Pancreas (tissue), 10 donors: ENCODE measurements around the gene KRT71. TPM values are rescaled to one million over a fixed set of nuclear protein-coding genes. Genes with fewer than 3 reads are reported as not detected.

Experiments
- ATAC-seq, 4 donors: fragments of 200-7000 bp; cut with Tn5 transposase; one replicate each; pipeline versions ENCODE4 v1.8.0 to v1.9.1; 2020; ENCODE audit warnings: mild to moderate bottlenecking in 4 of 4, moderate library complexity in 4 of 4
- DNase-seq, 6 donors: peaks; one replicate each; pipeline ENCODE4 v3.0.0-alpha.2; 2020
- FAIRE-seq: peaks from 2 replicates; lab custom pipeline; 2012; peaks lifted over from hg19 to GRCh38; lab: Jason Lieb, UNC
- H3K27ac ChIP-seq, 4 donors: fragments of 200-600 bp; sonication (generic); 1 replicate in 3 of 4; 2 replicates in 1 of 4; pipeline versions ENCODE4 v1.5.0 to v1.8.0; 2020
- H3K27me3 ChIP-seq, 4 donors: fragments of 200-600 bp; one replicate each; pipeline ENCODE4 v1.8.0; 2021
- H3K36me3 ChIP-seq, 3 donors: fragments of 200-600 bp; sonication (generic) in 1 of 3; one replicate each; pipeline versions ENCODE4 v1.5.0 to v1.8.0; 2020 to 2021
- H3K4me1 ChIP-seq, 3 donors: fragments of 200-600 bp; one replicate each; pipeline ENCODE4 v1.8.0; 2021
- H3K4me3 ChIP-seq, 4 donors: fragments of 200-600 bp; sonication (generic) in 2 of 4; one replicate each; pipeline versions ENCODE4 v1.5.0 to v1.8.0; 2020 to 2021
- H3K9me3 ChIP-seq, 4 donors: fragments of 200-600 bp; one replicate each; pipeline ENCODE4 v1.8.0; 2021
- WGBS, 2 donors: extraction: QIAGEN DNeasy Blood & Tissue Kit; methylation state at CpG; one replicate each; pipeline ENCODE4 v1.1.7; 2013; 5-methylcytosine and 5-hydroxymethylcytosine counted together
- intact Hi-C, 3 donors: fragments of 100-400 bp; cut with DNase I; formaldehyde crosslinking; loops; one replicate each; pipeline versions ENCODE4 v1.11.1 to v1.14.2; 2022
- polyA plus RNA-seq, 2 donors: library from polyadenylated mRNA; stranded (reverse); fragments of 200-250 nt; gene quantifications; one replicate each; pipeline ENCODE4 v1.2.3, GENCODE V29; 2013
- total RNA-seq, 6 donors: library from RNA; stranded (reverse); fragmentation: NEBNext Ultra II Directional in 4 of 6; extraction: Animal tissue kit (Norgen Biotek cat#: 25700) in 4 of 6; gene quantifications; one replicate each; pipeline versions ENCODE4 v1.2.1 to v1.2.4, GENCODE V29; 2021 to 2023
- TF ChIP-seq, protein P1 (sequence below), 4 donors: fragments of 200-600 bp; sonication (generic) in 3 of 4; IDR thresholded peaks; one replicate each; pipeline versions ENCODE4 v1.5.0 to v1.8.0; 2021; ENCODE audit warnings: antibody characterized with exemption in 4 of 4
- donor health status: healthy with polysubstance abuse.
- donor health status: DM: no; HTN: no; CAD: no; lungs with moderate emphysema.
- donor health status: DM: no; HTN: no; CAD: no.
- donor health status: control.
- donor health status: control.
- donor health status: Bipolar disorder and iron deficiency.
- donor health status: DM: yes; HTN: yes; CAD: no.
- donor health status: DM: no; HTN: no; CAD: no.
- donor health status: DM: no; HTN: no; CAD: no.
- donor health status: DM: yes; HTN: yes; CAD: no.

Gene KRT71
- total and polyA plus RNA-seq, 8 donors: not detected

GRCh38 chr12:52575256-52575655 lies 22.3 kb upstream of the KRT71 start:
- Histone ChIP-seq H3K9me3 (no peaks in the 10 kb centered on the region), H3K4me3 (no peak overlapping the region), H3K27ac (no peak overlapping the region), H3K27me3 (no peaks in the 10 kb centered on the region), H3K36me3 (no peaks in the 10 kb centered on the region), H3K4me1 (no peaks in the 10 kb centered on the region)
- no peak for ATAC-seq
- WGBS, 2 donors: 85 to 92% methylated on average over 9 of the region's 9 CpGs
- no peak for FAIRE-seq
- intact Hi-C loops: loop anchor here in 1 of 3 donors (10.0 kb wide), 1 partner anchor 190 kb away; the partner anchor contains the start of gene KRT84
- TF ChIP-seq, protein P1, sequence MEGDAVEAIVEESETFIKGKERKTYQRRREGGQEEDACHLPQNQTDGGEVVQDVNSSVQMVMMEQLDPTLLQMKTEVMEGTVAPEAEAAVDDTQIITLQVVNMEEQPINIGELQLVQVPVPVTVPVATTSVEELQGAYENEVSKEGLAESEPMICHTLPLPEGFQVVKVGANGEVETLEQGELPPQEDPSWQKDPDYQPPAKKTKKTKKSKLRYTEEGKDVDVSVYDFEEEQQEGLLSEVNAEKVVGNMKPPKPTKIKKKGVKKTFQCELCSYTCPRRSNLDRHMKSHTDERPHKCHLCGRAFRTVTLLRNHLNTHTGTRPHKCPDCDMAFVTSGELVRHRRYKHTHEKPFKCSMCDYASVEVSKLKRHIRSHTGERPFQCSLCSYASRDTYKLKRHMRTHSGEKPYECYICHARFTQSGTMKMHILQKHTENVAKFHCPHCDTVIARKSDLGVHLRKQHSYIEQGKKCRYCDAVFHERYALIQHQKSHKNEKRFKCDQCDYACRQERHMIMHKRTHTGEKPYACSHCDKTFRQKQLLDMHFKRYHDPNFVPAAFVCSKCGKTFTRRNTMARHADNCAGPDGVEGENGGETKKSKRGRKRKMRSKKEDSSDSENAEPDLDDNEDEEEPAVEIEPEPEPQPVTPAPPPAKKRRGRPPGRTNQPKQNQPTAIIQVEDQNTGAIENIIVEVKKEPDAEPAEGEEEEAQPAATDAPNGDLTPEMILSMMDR (IDR thresholded peaks at IDR 0.05): no peak
- no peak for DNase-seq

DNA sequence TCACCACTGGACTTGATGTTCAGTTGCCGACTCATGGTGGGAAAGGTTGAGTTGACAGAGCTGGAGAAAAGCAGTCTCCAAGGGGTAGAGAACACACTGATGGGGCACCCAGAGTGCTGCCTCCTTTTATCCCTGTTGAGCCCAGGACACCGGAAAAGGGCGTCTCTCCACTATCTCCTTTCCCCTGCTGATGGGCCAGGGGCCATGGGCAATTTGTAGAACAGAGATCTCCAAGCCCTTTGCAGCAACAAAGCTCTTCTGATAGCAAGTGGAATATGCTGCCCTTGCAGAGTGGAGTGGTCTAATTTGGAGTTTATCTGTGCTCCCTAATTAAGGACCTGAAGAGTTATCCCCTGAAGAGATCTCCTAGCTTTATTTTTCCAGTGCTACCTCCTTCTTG lies 20.8 kb upstream of the KRT71 start, which contains the start of gene KRT74:
TSS of gene KRT74 (minus strand) at position 101 of the 400 bp plus-strand sequence. CDS start at position 35, 66 bp downstream.
- Histone ChIP-seq H3K27ac (no peak within 1 kb of the TSS), H3K36me3 (no peaks in the 10 kb centered on the region), H3K9me3 (no peaks in the 10 kb centered on the region), H3K27me3 (no peaks in the 10 kb centered on the region), H3K4me1 (no peaks in the 10 kb centered on the region), H3K4me3 (no peak within 1 kb of the TSS)
- TF ChIP-seq, protein P1 (IDR thresholded peaks at IDR 0.05): no peak
- no peak for FAIRE-seq
- 68 to 71% methylated on average over 3 of the region's 3 CpGs for WGBS, 2 donors
- no peak for ATAC-seq
- DNase-seq: no peak
- intact Hi-C loops: loop anchor here in 1 of 3 donors (10.0 kb wide), 1 partner anchor 189 kb away; the partner anchor contains the start of gene KRT84

- 87 to 89% methylated on average over 15 of the region's 15 CpGs for WGBS, 2 donors
- intact Hi-C loops: loop anchor here in 1 of 3 donors (10.0 kb wide), 1 partner anchor 189 kb away; the partner anchor contains the start of gene KRT84
These were observed 20.4 kb upstream of the KRT71 start for GRCh38 chr12:52573306-52573705.

DNA sequence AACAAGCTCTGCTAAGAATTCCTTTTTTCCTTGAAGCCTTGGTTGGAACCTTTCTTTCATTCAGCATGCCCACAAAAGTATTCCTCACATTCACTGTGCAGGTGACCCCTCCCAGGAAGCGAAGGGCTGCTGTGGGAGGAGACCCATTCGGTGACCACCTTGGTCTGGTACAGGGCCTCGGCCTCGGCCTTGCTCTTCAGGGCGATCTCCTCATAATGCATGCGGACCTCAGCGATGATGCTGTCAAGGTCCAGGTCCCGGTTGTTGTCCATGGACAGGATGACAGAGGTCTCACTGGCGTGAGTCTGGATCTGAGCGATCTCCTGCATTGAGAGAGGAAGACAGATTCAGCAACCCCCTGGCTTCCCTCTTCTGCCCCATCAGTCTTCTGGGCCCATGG lies 17.6 kb upstream of the KRT71 start:
- no peaks in the 10 kb centered on the region for H3K9me3 ChIP-seq
- no peaks in the 10 kb centered on the region for H3K36me3 ChIP-seq
- no peaks in the 10 kb centered on the region for H3K4me1 ChIP-seq
- intact Hi-C loops: loop anchor here in 1 of 3 donors (10.0 kb wide), 1 partner anchor 186 kb away; the partner anchor contains the start of gene KRT84
- no peak overlapping the region for H3K4me3 ChIP-seq
- no peaks in the 10 kb centered on the region for H3K27me3 ChIP-seq
- 83 to 87% methylated on average over 10 of the region's 10 CpGs for WGBS, 2 donors
- TF ChIP-seq, protein P1 (IDR thresholded peaks at IDR 0.05): no peak
- FAIRE-seq: no peak
- no peak for ATAC-seq
- DNase-seq: no peak
- no peak overlapping the region for H3K27ac ChIP-seq

More at GRCh38 chr12:52573306-52573705, 20.4 kb upstream of the KRT71 start:
- Histone ChIP-seq H3K27me3 (no peaks in the 10 kb centered on the region), H3K4me3 (no peak overlapping the region), H3K36me3 (no peaks in the 10 kb centered on the region), H3K27ac (no peak overlapping the region), H3K9me3 (no peaks in the 10 kb centered on the region), H3K4me1 (no peaks in the 10 kb centered on the region)
- no peak for FAIRE-seq
- ATAC-seq: no peak
- TF ChIP-seq, protein P1 (IDR thresholded peaks at IDR 0.05): no peak
- no peak for DNase-seq

GRCh38 chr12:52568111-52568510 lies 15.2 kb upstream of the KRT71 start:
- WGBS, 2 donors: 87% methylated on average over 12 of the region's 12 CpGs
- no peak for DNase-seq
- no peaks in the 10 kb centered on the region for H3K27me3 ChIP-seq

More at GRCh38 chr12:52568111-52568510, 15.2 kb upstream of the KRT71 start:
- Histone ChIP-seq H3K9me3 (no peaks in the 10 kb centered on the region), H3K36me3 (no peaks in the 10 kb centered on the region), H3K4me3 (no peak overlapping the region), H3K27ac (no peak overlapping the region), H3K4me1 (no peaks in the 10 kb centered on the region)
- intact Hi-C loops: no loop called here
- TF ChIP-seq, protein P1 (IDR thresholded peaks at IDR 0.05): no peak
- ATAC-seq (no peak), FAIRE-seq (no peak)
